ENCODE results near the gene PMM2.
"Not testable (repeated sequence)": the region's sequence is repeated elsewhere in the genome, so short reads cannot be mapped to it uniquely, and the experiment has no call there.

Gene PMM2

DNA sequence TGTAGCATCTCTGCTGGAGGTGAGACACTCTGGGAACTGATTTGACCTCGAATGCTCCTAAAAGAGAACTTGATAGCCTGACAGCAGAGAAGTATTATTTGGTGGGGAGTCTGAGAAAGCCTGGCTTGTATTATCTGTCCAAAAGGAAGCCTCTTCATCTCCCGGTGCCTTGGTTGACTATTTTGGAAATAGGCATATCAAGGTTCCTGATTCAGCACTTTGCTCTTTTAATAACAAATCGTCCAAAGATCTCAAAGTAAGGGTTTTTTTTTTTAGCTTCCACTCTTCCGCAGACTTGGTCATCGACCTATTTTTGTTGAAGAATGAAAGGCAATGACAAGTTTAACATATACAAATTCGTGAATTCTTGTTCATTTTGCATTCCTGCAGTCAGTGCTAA is 15.0 kb upstream of the PMM2 start:
- DNase-seq (ENCODE audit: low read depth in 2 of 2), result no peak

- DNase-seq (ENCODE audit: low read depth in 2 of 2), result no peak
These were observed 12.2 kb upstream of the PMM2 start for GRCh38 chr16:8785408-8785807.

GRCh38 chr16:8786316-8786715 is 11.3 kb upstream of the PMM2 start:
- DNase-seq (ENCODE audit: low read depth in 2 of 2), result not testable (repeated sequence)

- DNase-seq (ENCODE audit: low read depth in 2 of 2), result no peak
These were observed 9.0 kb upstream of the PMM2 start for GRCh38 chr16:8788578-8789172.

- no peak for DNase-seq (ENCODE audit: low read depth in 2 of 2)
These were observed 2.5 kb upstream of the PMM2 start for GRCh38 chr16:8795091-8795490.

- no peak for DNase-seq (ENCODE audit: low read depth in 2 of 2)
These were observed 1.8 kb upstream of the PMM2 start for GRCh38 chr16:8795818-8796217.

DNA sequence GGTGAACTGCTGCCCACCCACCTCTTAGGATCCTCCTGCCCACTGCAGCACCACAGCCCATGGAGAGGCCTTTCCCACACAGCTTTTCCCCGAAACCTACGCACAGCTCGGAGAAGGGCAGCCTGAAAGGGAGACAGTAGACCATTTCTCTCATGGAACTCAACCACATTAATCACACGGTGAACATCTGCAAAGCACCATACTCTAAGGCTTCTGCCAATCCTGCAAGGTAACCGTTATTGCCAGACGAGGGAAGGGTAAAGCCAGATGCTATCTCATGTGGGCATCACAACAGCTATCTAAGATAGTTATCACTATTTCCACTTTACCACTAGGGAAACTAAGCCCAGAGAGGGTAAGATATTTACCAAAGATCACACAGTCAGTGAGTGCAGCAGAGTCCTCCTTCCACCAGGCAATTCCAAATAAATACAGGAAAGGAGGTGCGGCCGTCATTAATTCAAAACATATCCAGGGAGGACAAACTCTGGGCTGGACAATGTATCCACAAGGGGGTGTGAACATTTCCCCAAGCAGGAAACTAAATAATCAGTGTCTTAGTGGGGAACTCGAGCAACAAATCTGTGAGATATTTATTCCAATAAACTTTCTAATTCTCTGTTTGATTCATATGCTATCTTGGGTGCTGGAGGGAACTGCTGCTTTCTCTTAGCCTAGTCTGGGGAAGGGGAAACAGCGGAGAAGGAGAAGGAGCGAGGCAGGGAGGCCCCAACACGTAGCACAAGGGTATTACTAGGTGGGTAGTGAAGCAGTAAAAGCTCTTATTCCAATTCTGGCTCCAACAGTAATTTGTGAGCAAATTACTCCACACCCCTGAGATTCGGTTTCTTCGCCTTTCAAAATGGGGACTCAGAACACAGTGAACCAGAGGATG is 923 bp upstream of the PMM2 start:
- no peak for DNase-seq (ENCODE audit: low read depth in 2 of 2)

DNA sequence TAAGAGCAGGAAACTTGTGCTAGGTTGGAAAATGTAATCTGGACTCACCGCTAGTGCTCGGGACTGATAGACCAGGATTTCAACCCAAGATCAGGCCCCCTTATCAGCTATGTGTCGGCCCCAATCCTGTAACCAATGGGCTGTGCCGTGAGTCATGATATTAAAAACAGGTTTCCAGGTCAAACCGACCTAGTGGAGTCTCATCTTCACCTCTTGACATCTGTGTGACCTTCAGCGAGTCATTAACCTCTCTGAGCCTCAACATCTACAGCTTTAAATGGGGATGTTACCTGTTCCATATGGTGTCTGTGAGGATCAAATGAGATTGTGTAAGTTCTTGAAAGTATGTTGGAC is 512 bp downstream of the PMM2 start:
- no peak for DNase-seq (ENCODE audit: low read depth in 2 of 2)

DNA sequence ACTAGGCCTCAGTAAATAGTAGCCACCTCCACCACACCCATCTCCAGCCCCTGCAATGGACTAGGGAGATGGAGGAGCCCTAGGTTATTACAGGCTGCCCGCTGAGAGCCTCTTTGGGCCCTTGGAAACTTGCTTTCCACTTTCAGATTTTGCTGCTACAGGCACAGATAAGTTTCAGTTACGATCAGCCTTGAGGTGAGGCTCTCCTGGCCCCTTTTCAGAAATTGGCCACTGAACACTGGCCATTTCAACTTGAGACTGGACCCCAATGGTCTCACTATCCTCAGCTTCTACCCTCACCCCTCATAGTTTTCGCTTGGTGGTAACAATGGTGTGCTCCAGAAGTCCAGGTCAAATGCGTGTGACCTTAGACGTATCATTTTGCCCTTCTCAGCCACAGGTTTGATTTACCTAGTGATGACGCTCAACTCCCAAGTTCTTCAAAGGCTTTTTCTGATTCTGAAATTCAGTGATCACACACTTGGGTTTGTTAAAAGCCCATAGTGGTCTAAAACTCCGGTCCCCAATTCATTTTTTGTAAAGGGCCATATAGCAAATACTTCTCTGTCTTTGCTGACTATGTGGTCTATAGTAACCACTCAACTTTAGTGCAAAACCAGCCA is 1.0 kb downstream of the PMM2 start:
- no peak for DNase-seq (ENCODE audit: low read depth in 2 of 2)

- no peak for DNase-seq (ENCODE audit: low read depth in 2 of 2)
These were observed 4.1 kb downstream of the PMM2 start for GRCh38 chr16:8801701-8802100.

DNA sequence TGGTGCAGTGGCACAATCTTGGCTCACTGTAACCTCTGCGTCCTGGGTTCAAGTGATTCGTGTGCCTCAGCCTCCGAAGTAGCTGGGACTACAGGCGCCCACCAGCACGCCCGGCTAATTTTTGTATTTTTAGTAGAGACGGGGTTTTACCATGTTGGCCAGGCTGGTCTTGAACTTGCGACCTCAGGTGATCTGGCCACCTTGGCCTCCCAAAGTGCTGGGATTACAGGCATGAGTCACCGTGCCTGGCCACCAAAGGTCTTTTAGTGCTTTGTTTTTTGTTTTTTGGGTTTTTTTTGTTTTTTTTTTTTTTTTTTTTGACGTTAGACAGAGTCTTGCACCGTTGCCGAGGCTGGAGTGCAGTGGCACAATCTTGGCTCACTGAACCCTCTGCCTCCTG is 6.1 kb downstream of the PMM2 start:
- DNase-seq (ENCODE audit: low read depth in 2 of 2), result not testable (repeated sequence)

GRCh38 chr16:8804313-8804712 is 6.7 kb downstream of the PMM2 start:
- no peak for DNase-seq (ENCODE audit: low read depth in 2 of 2)

- DNase-seq (ENCODE audit: low read depth in 2 of 2), result no peak
These were observed 8.8 kb downstream of the PMM2 start for GRCh38 chr16:8806272-8806983.

GRCh38 chr16:8807189-8807588 is 9.6 kb downstream of the PMM2 start:
- no peak for DNase-seq (ENCODE audit: low read depth in 2 of 2)

DNA sequence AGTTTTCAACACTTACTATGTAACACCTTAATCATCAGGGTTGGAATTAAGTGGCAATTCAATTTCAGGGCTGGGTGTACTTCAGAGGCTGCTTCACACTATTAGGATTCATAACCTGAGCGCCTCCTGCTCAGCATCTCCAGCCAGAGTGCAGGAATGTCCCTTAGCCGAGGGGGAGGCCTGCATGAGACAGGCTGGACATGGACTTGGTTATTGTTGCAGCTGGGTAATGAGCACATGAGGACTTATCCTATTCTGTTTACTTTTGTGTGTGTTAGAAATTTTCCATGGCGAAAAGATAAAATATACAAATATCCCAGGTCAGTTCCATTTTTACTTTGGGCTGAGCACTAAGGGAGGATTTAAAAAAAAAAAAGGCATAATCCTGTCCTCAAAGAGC is 10.4 kb downstream of the PMM2 start:
- no peak for DNase-seq (ENCODE audit: low read depth in 2 of 2)

DNA sequence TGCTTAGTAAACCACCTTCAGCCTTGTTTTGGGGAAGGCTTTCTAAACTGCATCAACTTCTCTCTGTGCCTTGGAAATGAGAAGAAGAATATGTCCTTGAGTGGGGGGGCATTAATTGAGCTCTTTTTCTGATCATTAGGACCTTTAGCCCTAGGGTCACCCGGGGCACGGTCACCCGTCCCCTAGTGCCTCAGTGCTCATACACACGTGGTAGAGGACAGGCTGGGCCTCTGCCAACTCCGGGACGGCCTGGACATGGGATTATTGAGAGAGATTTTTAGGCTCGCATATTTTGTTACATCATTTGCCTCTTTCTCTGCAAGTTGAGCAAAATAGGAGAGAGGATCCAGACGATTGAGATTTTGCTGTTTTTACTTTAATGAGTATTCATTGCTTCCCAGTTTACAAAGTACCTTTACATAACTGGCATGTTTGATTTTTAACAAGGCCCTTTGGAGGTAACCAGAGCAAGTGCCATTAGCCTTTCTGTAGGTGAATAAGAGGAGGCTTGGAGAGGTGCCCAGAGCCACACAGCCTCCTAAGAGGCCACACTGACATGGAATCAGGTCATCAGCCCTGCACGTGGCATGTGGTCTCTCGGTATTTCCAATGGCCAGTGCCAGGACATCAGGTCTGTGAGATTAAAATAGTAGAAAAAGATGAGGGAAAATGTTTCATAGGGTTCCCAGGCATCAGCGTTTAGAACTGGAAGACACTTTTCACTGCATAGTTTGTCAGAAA is 11.1 kb downstream of the PMM2 start:
- no peak for DNase-seq (ENCODE audit: low read depth in 2 of 2)

DNA sequence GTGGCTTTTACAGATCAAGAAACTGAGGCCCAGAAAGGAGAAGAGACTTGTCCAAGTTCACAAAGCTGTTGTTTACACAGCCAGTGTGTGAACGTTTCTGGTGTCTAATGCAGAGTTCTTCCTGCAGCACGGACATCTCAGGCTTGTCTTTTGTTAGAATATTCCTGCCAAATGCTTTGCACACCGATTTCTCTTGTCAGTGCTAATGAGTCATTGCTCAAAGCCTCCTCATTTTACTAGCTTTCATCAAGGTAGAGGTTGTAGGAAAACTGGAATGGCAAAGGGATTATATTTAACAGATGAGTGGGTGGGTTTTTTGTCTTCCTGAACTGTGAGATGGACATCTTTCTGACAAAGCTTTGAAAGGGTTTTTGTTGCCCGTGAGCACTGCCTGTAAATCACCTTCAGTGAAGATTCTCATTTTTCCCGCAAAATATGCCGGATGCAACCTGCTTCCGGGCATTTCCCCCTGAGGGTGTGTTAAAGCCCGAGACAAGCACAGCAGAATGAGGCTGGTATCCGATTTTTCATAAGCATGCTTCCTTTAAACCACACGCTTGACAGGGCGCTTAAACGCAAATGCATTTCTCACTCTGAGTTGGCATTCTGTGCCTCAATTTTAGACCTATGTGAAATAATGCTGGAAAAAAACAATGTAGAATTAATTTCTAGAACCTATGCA is 14.7 kb downstream of the PMM2 start:
- DNase-seq (ENCODE audit: low read depth in 2 of 2), result no peak

- DNase-seq (ENCODE audit: low read depth in 2 of 2), result no peak
These were observed 16.6 kb downstream of the PMM2 start for GRCh38 chr16:8814095-8814806.

DNA sequence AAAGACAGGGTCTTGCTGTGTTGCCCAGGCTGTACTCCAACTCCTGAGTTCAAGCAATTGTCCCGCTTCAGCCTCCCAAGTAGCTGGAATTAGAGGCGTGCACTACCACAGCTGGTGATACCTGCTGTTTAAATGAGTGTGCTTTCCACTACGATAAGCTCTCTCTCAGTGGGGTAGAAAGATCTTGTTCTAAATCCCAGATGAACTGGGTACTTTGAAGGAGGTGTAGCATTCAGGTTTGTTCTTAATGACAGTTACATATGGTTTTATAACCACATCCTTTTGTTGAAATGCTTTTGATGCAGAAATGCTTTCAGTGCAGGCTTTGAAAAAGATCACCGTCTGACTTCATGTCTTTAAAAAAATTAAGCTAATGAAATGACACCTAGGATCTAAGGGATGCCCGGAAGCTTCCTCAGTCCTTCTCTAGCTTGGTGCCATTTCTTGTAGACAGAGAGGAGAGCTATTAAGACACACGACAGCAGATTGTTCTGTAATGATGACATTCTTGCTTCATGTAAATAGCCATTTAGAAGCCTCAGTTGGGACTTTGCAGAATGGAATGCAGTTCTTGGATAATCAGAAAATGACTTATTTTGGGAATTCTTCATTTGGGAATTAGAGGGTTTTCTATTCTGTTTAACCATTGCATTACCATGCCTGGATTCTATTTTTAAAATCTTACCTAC is 19.5 kb downstream of the PMM2 start:
- DNase-seq (ENCODE audit: low read depth in 2 of 2), result no peak
